Measurements from ENCODE around the gene FXR2.
A peak's percentile ranks its signal among the peaks of the same experiment; 100 is the strongest.

Gene FXR2

DNA sequence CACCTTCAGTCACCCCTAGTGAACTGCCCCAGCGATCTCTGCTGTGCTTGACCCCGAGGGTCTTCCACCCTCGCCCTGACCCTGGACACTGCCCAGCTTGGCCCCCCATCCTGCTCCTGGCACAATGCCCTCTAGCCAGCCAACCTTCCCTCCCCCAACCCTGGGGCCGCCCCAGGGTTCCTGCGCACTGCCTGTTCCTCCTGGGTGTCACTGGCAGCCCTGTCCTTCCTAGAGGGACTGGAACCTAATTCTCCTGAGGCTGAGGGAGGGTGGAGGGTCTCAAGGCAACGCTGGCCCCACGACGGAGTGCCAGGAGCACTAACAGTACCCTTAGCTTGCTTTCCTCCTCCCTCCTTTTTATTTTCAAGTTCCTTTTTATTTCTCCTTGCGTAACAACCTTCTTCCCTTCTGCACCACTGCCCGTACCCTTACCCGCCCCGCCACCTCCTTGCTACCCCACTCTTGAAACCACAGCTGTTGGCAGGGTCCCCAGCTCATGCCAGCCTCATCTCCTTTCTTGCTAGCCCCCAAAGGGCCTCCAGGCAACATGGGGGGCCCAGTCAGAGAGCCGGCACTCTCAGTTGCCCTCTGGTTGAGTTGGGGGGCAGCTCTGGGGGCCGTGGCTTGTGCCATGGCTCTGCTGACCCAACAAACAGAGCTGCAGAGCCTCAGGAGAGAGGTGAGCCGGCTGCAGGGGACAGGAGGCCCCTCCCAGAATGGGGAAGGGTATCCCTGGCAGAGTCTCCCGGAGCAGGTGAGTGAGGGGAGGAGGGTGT, 56.0 kb downstream of the FXR2 start, which contains the start of gene TNFSF13:
Gene TNFSF13 (plus strand): TSS at position 207 of the 776 bp plus-strand sequence. CDS start 290 bp downstream, at position 497.
- peak within 1 kb of the TSS; percentile 5 to 74 (median 16) for H3K4me3 ChIP-seq
- peak within 1 kb of the TSS; percentile 57 to 98 (median 90) for H3K27ac ChIP-seq

DNA sequence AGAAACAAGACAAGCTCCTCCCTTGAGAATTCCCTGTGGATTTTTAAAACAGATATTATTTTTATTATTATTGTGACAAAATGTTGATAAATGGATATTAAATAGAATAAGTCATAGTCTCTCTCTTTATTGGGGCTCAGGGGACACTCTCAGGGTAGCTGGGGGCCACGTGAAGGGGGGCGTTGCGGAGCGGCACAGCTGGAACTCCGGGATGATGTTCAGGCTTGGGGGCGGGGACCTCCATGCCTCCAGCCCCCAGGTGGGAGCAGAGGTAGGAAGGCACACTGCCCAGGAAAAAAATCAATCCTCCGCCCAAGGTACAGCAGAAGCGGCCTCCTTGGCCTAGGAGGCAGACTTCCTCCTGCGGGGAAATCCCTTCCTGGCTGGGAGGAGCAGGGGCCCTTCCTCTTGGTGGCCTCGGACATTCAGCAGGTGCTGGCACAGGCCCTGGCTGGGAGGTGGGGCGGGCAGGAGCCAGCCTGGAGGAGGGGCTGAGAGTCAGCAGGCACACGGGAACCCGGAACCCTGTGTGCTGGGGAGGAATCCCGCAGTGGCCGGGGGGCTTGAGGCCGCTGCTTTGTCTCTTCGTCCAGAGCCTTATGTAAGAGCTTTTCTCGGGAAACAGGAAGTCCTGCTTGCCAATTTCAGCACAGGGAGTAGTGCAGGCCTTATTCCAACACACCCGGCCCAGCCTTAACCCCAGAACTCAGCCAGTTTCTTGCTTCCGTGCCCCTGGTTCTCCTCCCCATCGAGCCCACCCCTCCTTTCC, 56.7 kb downstream of the FXR2 start:
- H3K27ac ChIP-seq, result peak overlapping the region; percentile 57 to 98 (median 90)
- peak overlapping the region in 6 of 7 experiments; percentile 2 to 74 (median 20) for H3K4me3 ChIP-seq

DNA sequence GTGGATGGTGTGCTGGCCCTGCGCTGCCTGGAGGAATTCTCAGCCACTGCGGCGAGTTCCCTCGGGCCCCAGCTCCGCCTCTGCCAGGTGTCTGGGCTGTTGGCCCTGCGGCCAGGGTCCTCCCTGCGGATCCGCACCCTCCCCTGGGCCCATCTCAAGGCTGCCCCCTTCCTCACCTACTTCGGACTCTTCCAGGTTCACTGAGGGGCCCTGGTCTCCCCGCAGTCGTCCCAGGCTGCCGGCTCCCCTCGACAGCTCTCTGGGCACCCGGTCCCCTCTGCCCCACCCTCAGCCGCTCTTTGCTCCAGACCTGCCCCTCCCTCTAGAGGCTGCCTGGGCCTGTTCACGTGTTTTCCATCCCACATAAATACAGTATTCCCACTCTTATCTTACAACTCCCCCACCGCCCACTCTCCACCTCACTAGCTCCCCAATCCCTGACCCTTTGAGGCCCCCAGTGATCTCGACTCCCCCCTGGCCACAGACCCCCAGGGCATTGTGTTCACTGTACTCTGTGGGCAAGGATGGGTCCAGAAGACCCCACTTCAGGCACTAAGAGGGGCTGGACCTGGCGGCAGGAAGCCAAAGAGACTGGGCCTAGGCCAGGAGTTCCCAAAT, 57.4 kb downstream of the FXR2 start:
- peak overlapping the region in 19 of 21 experiments; percentile 69 to 98 (median 91) for H3K27ac ChIP-seq
- H3K4me3 ChIP-seq, result no peak overlapping the region

DNA sequence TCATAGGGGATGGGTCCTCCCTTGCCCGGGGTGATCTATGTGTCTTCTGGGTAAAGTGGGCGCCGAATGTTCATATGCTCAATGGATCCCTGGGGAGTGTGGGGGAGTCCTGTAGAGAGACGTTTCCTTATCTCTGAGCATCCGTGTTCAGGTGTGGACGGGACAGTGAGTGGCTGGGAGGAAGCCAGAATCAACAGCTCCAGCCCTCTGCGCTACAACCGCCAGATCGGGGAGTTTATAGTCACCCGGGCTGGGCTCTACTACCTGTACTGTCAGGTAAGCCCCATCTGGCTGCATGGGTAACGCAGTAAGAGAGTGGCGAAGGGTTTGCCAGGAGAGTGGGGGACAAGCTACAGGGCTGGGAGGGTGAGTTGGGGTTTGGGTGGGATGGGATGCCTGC, 58.1 kb downstream of the FXR2 start:
- Histone ChIP-seq H3K27ac (peak overlapping the region in 12 of 21 experiments; percentile 83 to 98 (median 94)), H3K4me3 (no peak overlapping the region)

DNA sequence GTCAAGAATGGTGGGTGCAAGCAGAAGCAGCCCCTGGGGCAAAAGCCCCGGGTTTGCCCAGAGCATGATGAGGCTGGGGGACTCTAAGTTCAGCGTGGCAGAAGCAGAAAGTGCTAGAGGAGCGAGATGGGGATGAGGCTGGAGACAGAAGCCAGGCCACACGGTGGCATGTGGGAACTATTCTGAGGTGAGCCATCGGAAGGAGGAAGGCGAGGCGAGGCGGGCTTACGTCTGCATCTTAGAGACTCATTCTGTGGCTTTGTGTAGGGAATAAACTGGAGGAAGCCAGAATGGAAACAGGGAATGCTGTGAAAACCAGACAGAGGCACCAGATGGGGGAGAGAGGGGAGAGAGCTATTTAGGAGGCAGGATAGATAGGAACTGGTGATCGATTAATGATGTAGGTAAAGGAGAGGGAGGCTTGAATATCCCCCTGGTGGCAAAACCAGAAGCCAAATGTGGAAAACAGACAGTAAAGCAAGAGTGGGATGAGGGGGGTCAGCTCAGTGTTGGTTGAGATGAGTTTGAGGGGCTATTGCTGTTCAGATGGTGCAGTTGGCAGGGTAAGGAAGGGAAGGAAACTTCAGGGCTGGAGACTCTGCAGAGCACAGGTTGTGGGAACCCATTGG, 59.3 kb downstream of the FXR2 start:
- H3K27ac ChIP-seq, result peak overlapping the region in 1 of 21 experiments; percentile 18
- H3K4me3 ChIP-seq, result no peak overlapping the region

DNA sequence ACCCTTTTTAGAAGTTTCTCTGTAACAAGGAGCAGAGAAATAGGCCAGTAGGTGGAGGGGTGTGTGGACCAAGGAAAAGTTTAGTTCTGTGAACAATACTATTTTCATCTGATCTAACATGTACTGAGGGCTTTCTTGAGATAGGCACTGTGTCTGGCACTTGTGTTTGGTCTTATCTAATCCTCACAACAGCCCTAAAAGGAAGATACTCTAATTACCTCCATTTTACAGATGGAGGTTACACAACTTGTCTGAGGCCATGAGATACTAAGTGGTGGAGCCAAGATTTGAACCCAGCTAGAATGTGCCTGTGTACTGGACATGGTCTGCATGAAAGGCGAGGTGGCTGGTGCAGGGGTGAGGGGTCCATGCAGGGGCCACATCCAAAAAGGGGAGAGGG, 61.3 kb downstream of the FXR2 start:
- Histone ChIP-seq H3K4me3 (no peak overlapping the region), H3K27ac (peak overlapping the region in 17 of 21 experiments; percentile 10 to 87 (median 61))

DNA sequence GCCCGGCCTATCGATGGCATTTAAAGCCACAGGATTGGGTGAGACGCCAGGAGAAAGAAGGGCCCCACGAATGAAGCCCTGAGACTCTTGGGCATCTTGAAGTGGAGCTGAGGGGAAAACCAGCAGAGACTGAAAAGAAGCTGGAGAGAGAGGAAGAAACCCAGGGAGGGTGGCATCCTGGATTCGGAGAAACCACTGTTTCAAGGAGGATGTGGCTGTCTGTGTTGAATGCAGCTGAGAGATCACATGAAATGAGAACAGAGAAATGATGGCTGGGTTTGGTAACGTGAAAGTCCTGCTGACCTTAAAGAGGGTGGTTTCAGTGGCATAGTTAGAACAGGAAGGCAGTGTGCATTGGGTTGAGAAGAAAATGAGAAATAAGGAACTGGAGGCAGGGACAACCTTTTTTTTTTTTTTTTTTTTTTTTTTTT, 62.1 kb downstream of the FXR2 start:
- Histone ChIP-seq H3K4me3 (no peak overlapping the region), H3K27ac (peak overlapping the region in 14 of 21 experiments; percentile 34 to 80 (median 58))

DNA sequence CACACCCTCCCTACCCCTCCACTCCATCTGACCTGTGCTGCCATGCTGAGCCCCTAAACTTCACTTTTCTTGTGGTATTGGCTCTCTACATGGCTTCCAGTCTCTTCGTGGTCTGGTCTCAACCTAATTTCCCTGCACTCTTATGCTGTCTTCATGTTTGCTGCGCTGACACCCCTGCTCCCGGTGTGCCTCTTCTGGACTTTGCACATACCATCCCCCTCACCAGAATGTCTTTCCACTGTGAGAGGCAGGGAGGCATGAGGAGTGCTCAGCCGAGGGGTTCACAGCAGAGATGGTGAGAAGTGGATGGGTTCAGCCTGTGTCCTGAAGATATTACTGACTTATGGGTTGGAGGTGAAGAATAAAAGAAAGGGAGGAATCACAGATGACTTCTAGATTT, 63.3 kb downstream of the FXR2 start:
- Histone ChIP-seq H3K27ac (peak overlapping the region in 9 of 21 experiments; percentile 2 to 93 (median 55)), H3K4me3 (no peak overlapping the region)

DNA sequence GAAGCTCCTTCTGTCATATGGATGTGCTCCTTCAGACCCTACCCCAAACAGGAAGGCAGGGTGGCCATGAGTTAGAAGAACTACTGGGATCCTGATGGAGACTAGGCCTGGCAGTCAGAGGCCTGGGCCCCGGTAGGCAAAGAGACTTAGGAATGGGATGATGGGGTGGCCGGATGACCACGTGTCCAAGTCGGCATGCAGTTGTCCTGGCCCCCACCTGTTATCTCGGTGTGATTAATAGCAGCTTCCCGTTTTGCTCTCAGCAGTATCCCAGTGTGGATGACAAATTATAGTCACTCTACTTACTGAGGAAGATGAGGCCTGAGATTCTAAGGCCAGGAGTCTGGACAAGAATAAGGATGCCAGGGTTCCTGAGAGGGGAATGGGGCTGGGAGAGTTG, 64.4 kb downstream of the FXR2 start:
- H3K4me3 ChIP-seq, result no peak overlapping the region
- H3K27ac ChIP-seq, result peak overlapping the region in 13 of 21 experiments; percentile 18 to 99 (median 92)

DNA sequence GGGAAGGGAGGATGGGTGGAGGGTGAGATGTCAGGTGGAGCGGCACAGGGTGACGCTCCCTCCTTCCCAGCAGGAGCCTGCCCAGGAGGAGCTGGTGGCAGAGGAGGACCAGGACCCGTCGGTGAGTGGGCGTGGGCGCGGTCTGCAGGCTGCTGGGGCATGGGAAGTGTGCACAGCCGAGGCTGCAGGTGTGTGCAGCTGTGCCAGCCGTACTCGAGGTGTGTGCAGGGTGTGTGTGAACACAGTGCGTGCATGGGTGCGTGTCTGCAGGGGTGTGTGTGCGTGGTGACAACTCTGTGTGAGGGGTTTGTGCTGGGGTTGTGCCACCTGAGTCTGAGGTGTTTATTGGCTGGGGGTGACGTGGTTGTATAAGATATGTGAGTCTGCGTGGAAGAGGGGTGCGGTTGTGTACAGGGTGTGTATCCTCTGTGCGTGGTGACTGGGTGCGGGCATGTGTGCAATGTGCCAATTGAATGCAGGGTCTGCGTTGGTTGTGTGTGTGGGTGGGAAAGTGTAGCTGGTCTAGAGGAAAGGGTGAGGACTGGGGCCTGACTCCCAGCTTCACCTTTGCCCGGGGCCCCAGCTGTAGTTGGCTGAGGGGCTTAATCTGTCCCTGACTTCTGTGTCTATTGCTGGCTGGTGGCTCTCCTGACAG, 65.2 kb downstream of the FXR2 start:
- peak overlapping the region; percentile 64 to 99 (median 92) for H3K27ac ChIP-seq
- peak overlapping the region; percentile 36 to 67 (median 54) for H3K4me3 ChIP-seq

DNA sequence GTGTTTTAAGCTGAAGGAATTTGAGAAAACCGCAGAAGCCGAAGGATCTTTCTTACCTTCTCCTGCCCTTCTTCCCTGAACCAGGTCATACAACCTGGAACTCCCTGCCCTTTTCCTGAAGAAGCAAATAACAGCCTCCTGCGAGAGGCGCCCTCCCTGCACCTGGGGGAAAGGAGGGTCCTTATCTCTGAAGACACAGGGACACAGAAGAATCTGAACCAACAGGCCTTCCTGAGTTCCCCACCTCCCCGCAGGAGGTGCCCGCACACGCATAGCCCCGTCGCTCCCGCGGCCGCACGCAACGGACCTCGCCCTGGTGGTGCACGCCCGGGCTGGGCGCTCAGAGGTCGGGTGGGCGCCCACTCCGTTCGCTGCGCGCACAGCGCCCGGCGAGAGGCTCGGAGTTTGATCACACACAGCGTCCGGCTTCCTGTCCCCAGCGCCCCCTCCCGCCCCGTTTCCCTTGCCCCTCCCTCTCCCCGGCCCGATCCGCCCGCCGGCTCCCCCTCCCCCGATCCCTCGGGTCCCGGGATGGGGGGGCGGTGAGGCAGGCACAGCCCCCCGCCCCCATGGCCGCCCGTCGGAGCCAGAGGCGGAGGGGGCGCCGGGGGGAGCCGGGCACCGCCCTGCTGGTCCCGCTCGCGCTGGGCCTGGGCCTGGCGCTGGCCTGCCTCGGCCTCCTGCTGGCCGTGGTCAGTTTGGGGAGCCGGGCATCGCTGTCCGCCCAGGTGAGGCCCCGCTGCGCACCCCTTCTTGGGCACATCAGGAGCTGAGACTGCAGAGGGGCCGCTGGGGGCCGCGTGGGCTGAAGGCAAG, 65.9 kb downstream of the FXR2 start, which contains the start of gene TNFSF12:
Gene TNFSF12 (plus strand): TSS at position 474 of the 816 bp plus-strand sequence. CDS start 96 bp downstream, at position 570.
- peak within 1 kb of the TSS; percentile 36 to 67 (median 54) for H3K4me3 ChIP-seq
- H3K27ac ChIP-seq, result peak within 1 kb of the TSS; percentile 64 to 99 (median 92)

DNA sequence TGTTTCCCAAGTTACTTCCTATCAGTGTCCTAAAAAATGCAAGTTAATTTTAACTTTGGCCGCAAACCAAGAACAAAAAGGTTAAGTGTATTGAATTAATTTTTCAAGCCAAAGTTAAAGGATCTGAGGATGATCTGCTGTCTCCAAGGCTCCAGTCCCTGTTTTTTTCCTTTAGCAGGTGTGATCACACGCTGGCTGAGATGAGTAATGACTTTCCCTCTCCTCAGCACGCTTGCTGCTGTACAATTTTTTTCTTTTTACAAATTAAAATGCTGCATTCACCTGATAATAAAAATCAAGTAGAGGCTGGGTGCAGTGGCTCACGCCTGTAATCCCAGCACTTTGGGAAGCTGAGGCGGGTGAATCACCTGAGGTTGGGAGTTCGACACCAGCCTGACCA, 69.8 kb downstream of the FXR2 start:
- Histone ChIP-seq H3K4me3 (no peak overlapping the region), H3K27ac (no peak overlapping the region)
